Measurements from ENCODE around the gene AGBL4.

- TF ChIP-seq ATF2 (tag by site-specific recombination; IDR thresholded peaks at IDR 0.05; ENCODE audit: low read depth) (no peak), CTCF (tag by site-specific recombination; IDR thresholded peaks at IDR 0.05) (no peak), ZNF140 (tag by site-specific recombination; IDR thresholded peaks at IDR 0.05) (no peak), ZEB2 (tag by site-specific recombination; IDR thresholded peaks at IDR 0.05) (no peak), KLF1 (tag by site-specific recombination; IDR thresholded peaks at IDR 0.05) (no peak), ZNF239 (tag by site-specific recombination; IDR thresholded peaks at IDR 0.05) (no peak), TCF7L2 (IDR thresholded peaks at IDR 0.05; ENCODE audit: borderline replicate concordance, low read depth, low read length) (no peak), SP2 (tag by site-specific recombination; IDR thresholded peaks at IDR 0.05) (no peak)
These were observed 1420.5 kb downstream of the AGBL4 start for GRCh38 chr1:48603222-48603621.

All from HEK293 (cell line).